ENCODE measurements around the gene ARHGEF33. TPM values are rescaled to one million over a fixed set of nuclear protein-coding genes. Genes with fewer than 3 reads are reported as not detected.

ARHGEF33 gene
- total and polyA plus RNA-seq, 2 of the 13 experiments (the other 11 are each of a cell fraction or from before 2014, with no cell fraction given), result 0.04 TPM; not detected in 1

DNA sequence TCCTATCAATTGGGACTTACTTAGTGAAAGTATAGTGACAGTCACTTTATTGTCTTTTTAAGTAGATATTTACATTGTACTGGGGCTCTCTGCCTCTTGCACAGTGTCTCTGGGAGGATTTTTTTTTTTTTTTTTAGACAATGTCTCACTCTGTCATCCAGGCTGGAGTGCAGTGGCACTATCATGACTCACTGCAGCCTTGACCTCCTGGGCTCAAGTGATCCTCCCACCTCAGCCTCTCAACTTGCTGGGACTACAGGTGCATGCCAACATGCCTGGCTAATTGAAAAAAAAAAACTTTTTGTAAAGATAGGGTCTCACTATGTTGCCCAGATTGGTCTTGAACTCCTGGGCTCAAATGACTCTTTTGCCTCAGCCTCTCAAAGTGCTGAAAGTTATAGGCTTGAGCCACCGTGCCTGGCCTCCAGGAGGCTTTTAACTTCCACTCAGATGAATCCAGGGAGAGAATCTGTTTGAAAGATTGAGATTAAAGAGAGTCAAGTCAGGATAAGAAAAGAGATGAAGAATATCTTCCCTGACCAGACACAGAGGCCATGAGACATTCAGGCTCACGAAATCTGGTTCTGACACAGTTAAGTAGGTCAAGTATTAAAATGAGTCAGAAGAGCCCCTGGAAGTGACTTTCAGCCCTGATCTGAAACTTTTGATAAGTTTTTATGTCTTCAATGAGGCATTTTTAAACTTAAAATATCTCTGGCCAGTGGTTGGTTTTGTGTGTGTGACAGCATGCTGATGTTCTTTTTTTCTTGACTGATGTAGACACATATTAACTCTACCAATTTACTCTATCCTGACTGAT is 18.3 kb downstream of the ARHGEF33 start (continued):
- TF ChIP-seq RXRA (CRISPR knock-in tag; IDR thresholded peaks at IDR 0.05), result peak; percentile 69; the same call in 1 of the 2 replicates
- TF ChIP-seq, protein P1, sequence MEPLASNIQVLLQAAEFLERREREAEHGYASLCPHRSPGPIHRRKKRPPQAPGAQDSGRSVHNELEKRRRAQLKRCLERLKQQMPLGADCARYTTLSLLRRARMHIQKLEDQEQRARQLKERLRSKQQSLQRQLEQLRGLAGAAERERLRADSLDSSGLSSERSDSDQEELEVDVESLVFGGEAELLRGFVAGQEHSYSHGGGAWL (CRISPR knock-in tag; IDR thresholded peaks at IDR 0.05), result no peak
- TF ChIP-seq HDAC2 (CRISPR knock-in tag; IDR thresholded peaks at IDR 0.05), result peak; percentile 75; the same call in 1 of the 2 replicates
- peak; percentile 91 for TF ChIP-seq JUNB (CRISPR knock-in tag; IDR thresholded peaks at IDR 0.05; ENCODE audit: borderline replicate concordance)
- peak; percentile 82 to 93 for TF ChIP-seq NR2F1 (CRISPR knock-in tag; IDR thresholded peaks at IDR 0.05)
- no peak for TF ChIP-seq KMT2A (CRISPR knock-in tag; IDR thresholded peaks at IDR 0.05)
- no peak for TF ChIP-seq SRY (CRISPR knock-in tag; IDR thresholded peaks at IDR 0.05)
- no peak for TF ChIP-seq FOXA1 (IDR thresholded peaks at IDR 0.05)
- TF ChIP-seq FOXA1 (CRISPR knock-in tag; IDR thresholded peaks at IDR 0.05), result peak; percentile 53; the same call in 1 of the 2 replicates
- peak; percentile 97 for TF ChIP-seq ZMYM3 (CRISPR knock-in tag; IDR thresholded peaks at IDR 0.05)
- no peak for TF ChIP-seq ZNF83 (CRISPR knock-in tag; IDR thresholded peaks at IDR 0.05; ENCODE audit: borderline replicate concordance)
- no peak for TF ChIP-seq ZHX2 (IDR thresholded peaks at IDR 0.05; ENCODE audit: low read depth)
- TF ChIP-seq ZHX2 (CRISPR knock-in tag; IDR thresholded peaks at IDR 0.05; ENCODE audit: borderline replicate concordance), result no peak
- no peak for TF ChIP-seq ZNF431 (CRISPR knock-in tag; IDR thresholded peaks at IDR 0.05; ENCODE audit: borderline replicate concordance, low read depth)
- peak; percentile 55 for TF ChIP-seq CREM (IDR thresholded peaks at IDR 0.05)
- no peak for TF ChIP-seq CREM (CRISPR knock-in tag; IDR thresholded peaks at IDR 0.05)
- TF ChIP-seq, protein P2, sequence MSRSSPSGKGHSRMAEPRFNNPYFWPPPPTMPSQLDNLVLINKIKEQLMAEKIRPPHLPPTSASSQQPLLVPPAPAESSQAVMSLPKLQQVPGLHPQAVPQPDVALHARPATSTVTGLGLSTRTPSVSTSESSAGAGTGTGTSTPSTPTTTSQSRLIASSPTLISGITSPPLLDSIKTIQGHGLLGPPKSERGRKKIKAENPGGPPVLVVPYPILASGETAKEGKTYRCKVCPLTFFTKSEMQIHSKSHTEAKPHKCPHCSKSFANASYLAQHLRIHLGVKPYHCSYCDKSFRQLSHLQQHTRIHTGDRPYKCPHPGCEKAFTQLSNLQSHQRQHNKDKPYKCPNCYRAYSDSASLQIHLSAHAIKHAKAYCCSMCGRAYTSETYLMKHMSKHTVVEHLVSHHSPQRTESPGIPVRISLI (CRISPR knock-in tag; IDR thresholded peaks at IDR 0.05; ENCODE audit: borderline replicate concordance), result peak; percentile 98
- no peak for TF ChIP-seq SNRNP70 (IDR thresholded peaks at IDR 0.05; ENCODE audit: low read depth, low read length)
- TF ChIP-seq, protein P3, sequence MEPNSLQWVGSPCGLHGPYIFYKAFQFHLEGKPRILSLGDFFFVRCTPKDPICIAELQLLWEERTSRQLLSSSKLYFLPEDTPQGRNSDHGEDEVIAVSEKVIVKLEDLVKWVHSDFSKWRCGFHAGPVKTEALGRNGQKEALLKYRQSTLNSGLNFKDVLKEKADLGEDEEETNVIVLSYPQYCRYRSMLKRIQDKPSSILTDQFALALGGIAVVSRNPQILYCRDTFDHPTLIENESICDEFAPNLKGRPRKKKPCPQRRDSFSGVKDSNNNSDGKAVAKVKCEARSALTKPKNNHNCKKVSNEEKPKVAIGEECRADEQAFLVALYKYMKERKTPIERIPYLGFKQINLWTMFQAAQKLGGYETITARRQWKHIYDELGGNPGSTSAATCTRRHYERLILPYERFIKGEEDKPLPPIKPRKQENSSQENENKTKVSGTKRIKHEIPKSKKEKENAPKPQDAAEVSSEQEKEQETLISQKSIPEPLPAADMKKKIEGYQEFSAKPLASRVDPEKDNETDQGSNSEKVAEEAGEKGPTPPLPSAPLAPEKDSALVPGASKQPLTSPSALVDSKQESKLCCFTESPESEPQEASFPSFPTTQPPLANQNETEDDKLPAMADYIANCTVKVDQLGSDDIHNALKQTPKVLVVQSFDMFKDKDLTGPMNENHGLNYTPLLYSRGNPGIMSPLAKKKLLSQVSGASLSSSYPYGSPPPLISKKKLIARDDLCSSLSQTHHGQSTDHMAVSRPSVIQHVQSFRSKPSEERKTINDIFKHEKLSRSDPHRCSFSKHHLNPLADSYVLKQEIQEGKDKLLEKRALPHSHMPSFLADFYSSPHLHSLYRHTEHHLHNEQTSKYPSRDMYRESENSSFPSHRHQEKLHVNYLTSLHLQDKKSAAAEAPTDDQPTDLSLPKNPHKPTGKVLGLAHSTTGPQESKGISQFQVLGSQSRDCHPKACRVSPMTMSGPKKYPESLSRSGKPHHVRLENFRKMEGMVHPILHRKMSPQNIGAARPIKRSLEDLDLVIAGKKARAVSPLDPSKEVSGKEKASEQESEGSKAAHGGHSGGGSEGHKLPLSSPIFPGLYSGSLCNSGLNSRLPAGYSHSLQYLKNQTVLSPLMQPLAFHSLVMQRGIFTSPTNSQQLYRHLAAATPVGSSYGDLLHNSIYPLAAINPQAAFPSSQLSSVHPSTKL (CRISPR knock-in tag; IDR thresholded peaks at IDR 0.05), result peak; percentile 95
